Activated CD4-positive, alpha-beta T cell treated with anti-CD3 and anti-CD28 coated beads, Interleukin-2, amount 50 U/mL, for 4 hours (primary cell): ENCODE measurements around the gene PSMC5.
"Not testable (repeated sequence)": the region's sequence is repeated elsewhere in the genome, so short reads cannot be mapped to it uniquely, and the experiment has no call there.

ENCODE experiments used
- DNase-seq, 2 experiments: peaks; one replicate each; pipeline ENCODE4 v3.0.0-alpha.2; 2020

The PSMC5 gene

GRCh38 chr17:63874061-63874626 is 46.9 kb downstream of the PSMC5 start:
- not testable (repeated sequence) for DNase-seq

DNA sequence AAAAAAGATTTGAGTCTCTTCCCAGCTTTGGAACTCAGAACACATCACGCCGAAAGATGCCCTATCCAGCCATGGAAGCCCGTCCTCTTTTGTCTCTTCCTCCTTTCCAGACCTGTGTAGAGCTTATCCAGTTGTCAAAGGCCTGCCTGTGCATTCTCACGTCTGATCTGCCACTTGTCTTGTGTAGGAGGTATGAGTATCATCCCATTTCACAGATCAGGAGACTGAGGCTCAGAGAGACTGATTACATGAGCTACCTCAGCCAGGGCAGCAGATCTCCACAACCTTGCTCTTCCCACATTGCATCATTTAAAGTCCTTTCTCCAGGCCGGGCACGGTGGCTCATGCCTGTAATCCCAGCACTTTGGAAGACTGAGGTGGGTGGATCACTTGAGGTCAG is 47.5 kb downstream of the PSMC5 start:
- not testable (repeated sequence) for DNase-seq

DNA sequence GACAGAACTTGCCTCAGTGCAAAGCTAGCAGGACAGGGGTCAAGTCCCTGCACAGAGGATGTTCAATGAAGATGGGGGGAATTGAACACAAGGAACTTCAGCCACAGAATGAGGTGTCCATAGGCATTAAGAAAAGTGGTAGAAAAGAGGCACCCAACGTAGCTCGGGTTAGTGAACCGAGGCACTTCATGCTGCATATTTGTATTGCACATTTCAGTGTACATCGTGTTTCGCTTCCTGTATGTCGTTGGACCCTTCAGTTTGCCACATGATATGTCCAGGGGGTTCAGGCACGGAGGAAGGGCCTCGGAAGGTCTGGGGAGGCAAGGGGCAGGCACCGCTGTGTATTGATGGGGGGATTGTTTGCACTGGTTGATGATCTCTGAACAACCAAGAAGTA is 51.2 kb downstream of the PSMC5 start:
- not testable (repeated sequence) for DNase-seq

DNA sequence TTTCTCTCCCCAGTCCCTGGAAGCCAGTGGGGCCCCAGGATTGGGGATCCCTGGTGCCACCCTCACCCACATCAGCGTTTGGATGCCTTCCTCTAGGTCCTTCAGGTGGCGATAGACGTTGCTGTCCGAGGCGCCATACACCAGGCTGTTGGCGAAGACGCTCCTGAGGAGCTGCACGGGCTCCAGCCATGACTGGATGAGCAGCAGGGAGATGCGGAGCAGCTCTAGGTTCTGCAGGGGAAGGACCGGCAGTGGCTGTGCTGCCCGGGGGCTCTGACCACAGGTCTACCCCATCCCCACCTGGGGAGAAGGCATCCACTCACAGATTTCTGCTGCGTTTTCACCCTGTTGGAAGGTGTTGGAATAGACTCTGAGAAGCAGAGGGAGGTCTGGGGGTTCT is 53.5 kb downstream of the PSMC5 start:
- DNase-seq: no peak

- DNase-seq: not testable (repeated sequence)
Measured at GRCh38 chr17:63881337-63881736, 54.1 kb downstream of the PSMC5 start.
